Aorta (tissue), 5 donors: ENCODE data around the gene RNF151. TPM values are rescaled to one million over a fixed set of nuclear protein-coding genes. Genes with fewer than 3 reads are reported as not detected.

Source experiments
- ATAC-seq: fragments of 200-7000 bp; cut with Tn5 transposase; one replicate; pipeline ENCODE4 v1.9.1; 2022; ENCODE audit warnings: moderate library complexity; ENCODE audit not compliant: low FRiP score
- DNase-seq, 2 donors: peaks; one replicate each; pipeline ENCODE4 v3.0.0-alpha.2; 2020
- H3K27ac ChIP-seq, 2 donors: one replicate each; pipeline ENCODE4 v1.5.1; 2013; ENCODE audit warnings: low read length in 2 of 2, mild to moderate bottlenecking in 2 of 2, moderate library complexity in 2 of 2, control low read depth in 1 of 2, inconsistent platforms in 1 of 2, low read depth in 1 of 2
- H3K27me3 ChIP-seq, 2 donors: one replicate each; pipeline ENCODE4 v1.6.1; 2013; ENCODE audit warnings: control low read depth in 1 of 2, low read length in 1 of 2, mild to moderate bottlenecking in 1 of 2, moderate library complexity in 1 of 2; ENCODE audit not compliant: insufficient read depth in 2 of 2, control insufficient read depth in 1 of 2
- H3K36me3 ChIP-seq, 2 donors: one replicate each; pipeline ENCODE4 v1.6.1; 2013; ENCODE audit warnings: control low read depth in 1 of 2, low read length in 1 of 2, mild to moderate bottlenecking in 1 of 2; ENCODE audit not compliant: insufficient read depth in 2 of 2, control insufficient read depth in 1 of 2
- H3K4me1 ChIP-seq, 2 donors: one replicate each; pipeline ENCODE4 v1.6.1; 2013; ENCODE audit warnings: low read length in 2 of 2, control low read depth in 1 of 2, mild to moderate bottlenecking in 1 of 2, moderate library complexity in 1 of 2; ENCODE audit not compliant: insufficient read depth in 2 of 2, control insufficient read depth in 1 of 2
- H3K4me3 ChIP-seq, 2 donors: one replicate each; pipeline ENCODE4 v1.5.1; 2013; ENCODE audit warnings: low read length in 2 of 2, control low read depth in 1 of 2, mild to moderate bottlenecking in 1 of 2
- H3K9me3 ChIP-seq: one replicate; pipeline ENCODE4 v1.6.1; 2013; ENCODE audit warnings: mild to moderate bottlenecking, low read length; ENCODE audit not compliant: control insufficient read depth
- WGBS, 2 donors: extraction: QIAGEN DNeasy Blood & Tissue Kit; methylation state at CpG; one replicate each; pipeline ENCODE4 v1.1.7; 2013; 5-methylcytosine and 5-hydroxymethylcytosine counted together
- intact Hi-C, 2 donors: fragments of 100-400 bp; cut with DNase I; formaldehyde crosslinking; loops; one replicate each; pipeline versions ENCODE4 v1.14.2 to v1.15.0; 2022
- polyA plus RNA-seq, 2 donors: library from polyadenylated mRNA; stranded (reverse); fragments of 200-250 nt; gene quantifications; one replicate each; pipeline ENCODE4 v1.2.3, GENCODE V29; 2013
- total RNA-seq, 2 donors: library from RNA; stranded (reverse); fragmentation: NEBNext Ultra II Directional; extraction: Animal tissue kit (Norgen Biotek cat#: 25700); gene quantifications; one replicate each; pipeline ENCODE4 v1.2.1, GENCODE V29; 2021
- donor health status: healthy with polysubstance abuse.
- donor health status: Bipolar disorder and iron deficiency.
- donor health status: DM: no; HTN: no; CAD: no.
- donor health status: DM: no; HTN: no; CAD: no.
- donor health status: DM: yes; HTN: yes; CAD: no.

The RNF151 gene
- total and polyA plus RNA-seq, 4 donors = not detected

DNA sequence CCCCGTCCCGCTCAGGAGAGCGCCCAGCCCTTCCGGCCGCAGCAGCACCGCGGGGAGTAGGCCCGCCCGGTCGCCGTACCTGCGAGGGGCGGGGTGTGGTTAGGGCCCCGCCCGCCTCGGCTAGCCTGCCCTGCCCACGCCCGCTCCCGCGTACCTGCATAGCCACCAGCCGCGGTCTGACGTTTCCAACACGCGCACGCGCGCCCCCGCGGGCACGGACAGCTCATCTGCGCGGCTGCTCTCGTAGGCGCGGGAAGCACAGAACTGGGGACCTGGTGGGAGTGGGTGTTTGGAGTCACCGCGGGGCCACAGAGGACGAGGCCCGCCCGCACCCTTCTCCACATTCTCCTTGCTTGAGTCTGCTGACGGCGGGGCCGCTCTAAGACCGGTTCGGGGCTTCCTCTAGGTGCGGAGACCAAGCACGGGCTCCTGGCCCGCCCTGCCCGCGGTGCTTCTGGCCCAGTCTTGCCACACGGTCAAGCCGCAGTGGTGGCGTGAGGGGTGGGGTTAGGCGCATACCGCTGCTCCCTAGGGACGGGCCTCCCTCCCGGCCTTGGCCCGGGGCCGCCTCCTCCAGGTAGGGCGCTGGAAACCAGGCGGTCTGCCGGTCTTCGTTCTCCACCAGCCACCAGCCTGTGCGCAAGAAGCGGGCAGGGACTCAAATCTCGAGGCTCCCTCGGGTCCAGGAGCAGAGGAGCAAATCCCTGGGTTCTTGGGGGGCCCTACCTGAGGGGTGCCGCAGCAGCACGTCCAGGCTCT is 12.8 kb downstream of the RNF151 start:
- H3K9me3 ChIP-seq = no peaks in the 10 kb centered on the region

DNA sequence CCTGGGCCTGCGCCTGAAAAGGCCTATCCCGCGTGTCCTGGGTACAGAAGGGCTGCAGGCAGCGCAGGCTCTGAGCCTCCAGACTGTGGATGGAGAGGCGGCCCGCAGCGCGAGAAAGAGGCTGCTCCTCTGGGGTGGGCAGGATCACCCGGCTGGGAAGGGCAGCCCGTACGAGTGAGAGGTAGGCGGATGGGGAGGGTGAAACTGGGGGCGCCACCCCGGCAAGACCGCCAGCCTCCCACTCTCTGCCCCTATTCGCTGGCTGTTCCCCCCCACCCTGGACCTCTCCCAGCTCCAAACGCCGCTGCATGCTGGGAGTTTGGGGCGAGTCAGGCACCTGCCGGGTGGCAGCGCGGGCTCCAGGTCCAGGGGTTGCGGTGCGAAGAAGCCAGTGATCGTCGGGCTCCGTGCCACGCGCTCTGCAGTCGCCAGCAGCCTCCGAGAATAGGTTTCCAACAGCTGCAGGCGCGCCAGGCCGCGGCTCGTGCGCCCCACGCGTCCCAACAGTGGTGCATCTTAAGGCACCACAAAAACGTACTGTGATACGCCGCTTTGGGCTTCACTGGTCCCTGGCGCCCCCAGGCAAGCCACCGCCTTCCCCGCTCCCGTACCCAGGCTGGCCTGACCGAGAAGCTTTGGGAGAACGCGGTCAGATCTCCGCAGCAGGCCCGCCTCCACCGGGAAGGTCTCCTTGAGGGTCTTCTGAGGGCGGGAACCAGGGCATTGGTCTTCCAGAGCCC is 13.5 kb downstream of the RNF151 start:
- WGBS, 2 donors = 6 to 7% methylated on average over 48 to 53 of the region's 53 CpGs
- ATAC-seq = no peak
- no peaks in the 10 kb centered on the region for H3K9me3 ChIP-seq
- intact Hi-C loops = no loop called here
- DNase-seq = no peak
- H3K4me3 ChIP-seq = no peak overlapping the region
- H3K36me3 ChIP-seq = peaks cover 0 to 25% of the 10 kb centered on the region in 2 donors
- H3K4me1 ChIP-seq = peaks cover 0 to 1% of the 10 kb centered on the region in 2 donors
- no peak overlapping the region for H3K27ac ChIP-seq
- peaks cover 0 to 2% of the 10 kb centered on the region in 2 donors for H3K27me3 ChIP-seq

More for the DNA sequence above, 12.8 kb downstream of the RNF151 start:
- peaks cover 0 to 1% of the 10 kb centered on the region in 2 donors for H3K4me1 ChIP-seq
- H3K27me3 ChIP-seq = peaks cover 0 to 2% of the 10 kb centered on the region in 2 donors
- no peak overlapping the region for H3K27ac ChIP-seq
- H3K4me3 ChIP-seq = no peak overlapping the region
- WGBS, 2 donors = 38 to 42% methylated on average over 67 to 70 of the region's 70 CpGs
- intact Hi-C loops = no loop called here
- DNase-seq (no peak), ATAC-seq (no peak)
- peaks cover 0 to 27% of the 10 kb centered on the region in 2 donors for H3K36me3 ChIP-seq

- ATAC-seq = no peak
- 19% methylated on average over 16 of the region's 16 CpGs for WGBS, 2 donors
- Histone ChIP-seq H3K27ac (no peak overlapping the region), H3K9me3 (no peaks in the 10 kb centered on the region), H3K4me3 (no peak overlapping the region), H3K36me3 (peaks cover 0 to 20% of the 10 kb centered on the region in 2 donors), H3K27me3 (peaks cover 0 to 2% of the 10 kb centered on the region in 2 donors), H3K4me1 (peaks cover 0 to 1% of the 10 kb centered on the region in 2 donors)
- intact Hi-C loops = no loop called here
- DNase-seq = no peak
Measured at GRCh38 chr16:1980770-1981087, 14.1 kb downstream of the RNF151 start.

DNA sequence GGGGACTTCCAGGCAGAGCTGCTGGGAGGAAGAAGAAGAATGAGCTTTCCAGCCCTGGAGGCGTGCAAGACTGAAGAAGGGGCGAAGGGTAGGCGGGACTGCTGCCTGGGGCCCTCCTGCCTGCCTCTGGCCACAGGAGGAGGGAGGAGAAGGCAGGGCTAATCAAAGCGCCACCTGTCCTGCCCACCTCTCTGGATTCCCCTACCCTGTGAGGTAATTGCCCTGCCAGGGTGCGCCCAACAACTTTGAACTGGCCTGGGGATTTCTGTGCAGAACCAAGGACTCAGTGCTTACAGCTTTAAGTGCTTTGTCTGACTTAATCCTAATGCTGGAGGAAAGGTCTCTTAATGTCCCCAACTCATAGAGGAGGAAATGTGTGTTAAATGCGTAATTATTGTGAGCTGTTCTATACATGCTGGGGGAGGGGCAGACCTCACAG is 14.8 kb downstream of the RNF151 start, which contains the start of gene NOXO1:
Gene NOXO1, minus strand, starts transcription at position 72 of the 439 bp plus-strand sequence. CDS start 290 bp downstream, outside the sequence.
- H3K4me1 ChIP-seq = peaks cover 0 to 1% of the 10 kb centered on the region in 2 donors
- peaks cover 0 to 2% of the 10 kb centered on the region in 2 donors for H3K27me3 ChIP-seq
- H3K9me3 ChIP-seq = no peaks in the 10 kb centered on the region
- intact Hi-C loops = no loop called here
- DNase-seq (no peak), ATAC-seq (no peak)
- 28 to 32% methylated on average over 6 of the region's 6 CpGs for WGBS, 2 donors
- H3K36me3 ChIP-seq = peaks cover 0 to 16% of the 10 kb centered on the region in 2 donors
- H3K4me3 ChIP-seq = no peak within 1 kb of the TSS
- no peak within 1 kb of the TSS for H3K27ac ChIP-seq

DNA sequence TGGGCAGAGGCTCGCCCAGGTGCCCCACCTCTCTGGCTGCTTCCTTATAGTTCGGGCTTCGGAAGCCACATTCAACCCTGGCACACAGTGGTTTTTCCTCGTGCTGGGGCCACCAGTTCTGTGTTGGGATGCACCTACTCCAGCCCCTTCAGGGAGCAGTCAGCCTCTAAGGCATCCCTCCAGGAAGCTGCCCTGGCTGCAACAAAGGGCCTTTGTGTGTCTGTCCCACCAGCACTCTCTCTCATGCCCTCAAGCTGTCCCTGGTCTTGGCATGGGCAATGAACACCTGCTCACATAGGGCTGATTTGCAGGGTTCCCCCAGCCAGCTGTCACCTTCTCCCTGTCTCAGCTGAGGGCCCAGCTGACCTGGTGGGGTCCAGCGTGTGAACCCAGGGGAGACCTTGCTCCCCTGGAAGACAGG is 15.4 kb downstream of the RNF151 start:
- 57 to 59% methylated on average over 5 of the region's 5 CpGs for WGBS, 2 donors
- peaks cover 0 to 1% of the 10 kb centered on the region in 2 donors for H3K4me1 ChIP-seq
- peaks cover 0 to 2% of the 10 kb centered on the region in 2 donors for H3K27me3 ChIP-seq
- DNase-seq (no peak), ATAC-seq (no peak)
- no peak overlapping the region for H3K4me3 ChIP-seq
- intact Hi-C loops = no loop called here
- no peak overlapping the region for H3K27ac ChIP-seq
- peaks cover 0 to 11% of the 10 kb centered on the region in 2 donors for H3K36me3 ChIP-seq
- no peaks in the 10 kb centered on the region for H3K9me3 ChIP-seq

DNA sequence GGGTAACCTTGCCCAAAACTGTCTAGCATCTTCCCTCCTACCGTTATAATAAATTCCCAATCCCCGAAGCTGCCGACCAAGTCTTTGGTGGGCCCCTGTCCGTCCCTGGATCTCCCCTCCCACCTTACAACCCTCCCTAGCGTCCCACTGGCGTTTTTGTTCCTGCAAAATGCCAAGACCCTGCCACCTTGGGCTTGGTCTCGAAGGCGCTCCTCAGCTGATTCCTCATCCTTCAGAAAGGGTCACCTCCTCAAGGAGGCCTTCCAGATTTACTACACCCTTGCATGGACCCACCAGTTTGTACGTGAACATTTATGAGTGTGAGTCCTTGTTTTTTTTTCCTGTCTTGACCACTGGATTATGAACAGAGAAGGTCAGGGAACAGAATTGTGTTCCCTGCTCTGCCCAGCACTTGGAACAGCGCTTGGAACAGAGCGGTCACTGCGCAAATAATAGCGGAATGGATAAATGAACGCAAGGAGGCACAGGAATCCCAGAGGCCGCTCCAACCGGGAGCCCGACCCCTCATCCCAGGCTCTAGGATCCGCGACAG is 16.4 kb downstream of the RNF151 start:
- WGBS, 2 donors = 22 to 24% methylated on average over 19 of the region's 19 CpGs
- peaks cover 0 to 2% of the 10 kb centered on the region in 2 donors for H3K27me3 ChIP-seq

DNA sequence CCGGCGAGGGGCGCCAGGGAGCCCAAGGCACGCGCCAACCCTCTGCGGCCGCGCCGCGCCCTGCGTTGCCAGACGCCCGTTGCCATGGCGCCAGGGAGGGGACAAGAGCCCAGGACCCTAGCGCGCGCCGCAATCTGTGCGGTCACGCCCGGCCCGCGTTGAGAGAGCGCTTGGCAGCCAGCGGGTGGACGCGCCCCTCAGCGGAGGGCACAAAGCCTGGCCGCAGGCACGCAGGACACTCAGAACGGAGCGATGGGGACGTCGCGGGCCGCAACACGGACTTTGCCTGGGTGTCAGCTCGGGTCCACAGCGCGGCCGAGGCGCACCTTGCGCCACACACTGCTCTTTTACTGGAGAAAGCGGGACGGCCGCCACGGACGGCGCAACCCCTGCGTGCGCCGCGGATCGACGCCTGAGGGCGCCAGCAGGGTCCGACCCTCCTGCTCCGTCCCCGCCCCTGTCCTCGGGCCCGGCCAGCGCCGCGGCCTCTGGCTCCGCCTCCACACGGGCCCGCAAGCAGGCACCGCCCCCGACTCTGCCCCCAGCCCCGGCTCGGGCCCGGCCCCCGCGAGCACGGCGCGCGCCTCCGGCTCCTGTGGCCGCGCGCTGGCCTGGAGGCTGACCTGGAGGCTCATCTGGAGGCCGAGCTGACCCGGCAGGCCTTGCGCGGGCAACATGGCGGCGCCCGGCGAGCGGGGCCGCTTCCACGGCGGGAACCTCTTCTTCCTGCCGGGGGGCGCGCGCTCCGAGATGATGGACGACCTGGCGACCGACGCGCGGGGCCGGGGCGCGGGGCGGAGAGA is 17.1 kb downstream of the RNF151 start, which contains the start of gene GFER:
Gene GFER, plus strand, starts transcription at position 650 of the 803 bp plus-strand sequence. Its CDS starts 26 bp downstream, at position 676.
- H3K27ac ChIP-seq = peak within 1 kb of the TSS in 1 of 2 donors; percentile 0
- intact Hi-C loops = no loop called here
- H3K4me3 ChIP-seq = peak within 1 kb of the TSS; percentile 39 to 78
- peaks cover 0 to 2% of the 10 kb centered on the region in 2 donors for H3K27me3 ChIP-seq
- WGBS, 2 donors = 0% methylated on average over 86 to 109 of the region's 109 CpGs
- no peaks in the 10 kb centered on the region for H3K9me3 ChIP-seq
- H3K36me3 ChIP-seq = no peaks in the 10 kb centered on the region
- peak; percentile 95 to 96 for DNase-seq
- peak; percentile 95 for ATAC-seq
- H3K4me1 ChIP-seq = peaks cover 0 to 1% of the 10 kb centered on the region in 2 donors

More for the DNA sequence above, 16.4 kb downstream of the RNF151 start:
- intact Hi-C loops = no loop called here
- Histone ChIP-seq H3K4me1 (peaks cover 0 to 1% of the 10 kb centered on the region in 2 donors), H3K27ac (no peak overlapping the region), H3K4me3 (peak overlapping the region in 1 of 2 donors; percentile 1), H3K9me3 (no peaks in the 10 kb centered on the region), H3K36me3 (peaks cover 0 to 4% of the 10 kb centered on the region in 2 donors)
- ATAC-seq (no peak), DNase-seq (no peak)
